OCI-LY7 (cell line): ENCODE measurements around the gene HDAC4.

ENCODE experiments used
- CTCF ChIP-seq: fragments of 200-600 bp; sonication (generic); conservative IDR thresholded peaks from 2 replicates; pipeline ENCODE4 v1.5.1; 2014; ENCODE audit warnings: mild to moderate bottlenecking, antibody characterized with exemption, low read length, moderate library complexity, mixed read lengths
- EZH2phosphoT487 ChIP-seq: fragments of 200-600 bp; sonication (generic); IDR thresholded peaks from 2 replicates; pipeline ENCODE4 v1.6.1; 2018; ENCODE audit warnings: low read depth, borderline replicate concordance, mild to moderate bottlenecking, mixed run types, antibody characterized with exemption, low read length, moderate library complexity, mixed read lengths

GRCh38 chr2:239223310-239224198 lies 177.3 kb downstream of the HDAC4 start:
- TF ChIP-seq CTCF: no peak
- TF ChIP-seq EZH2phosphoT487: no peak
